OCI-M1 (cell line): ENCODE data around the gene PON3.
A peak's percentile ranks its signal among the peaks of the same experiment; 100 is the strongest.
"Not testable (repeated sequence)": the region's sequence is repeated elsewhere in the genome, so short reads cannot be mapped to it uniquely, and the experiment has no call there.

Experiments used
- DNase-seq: peaks from one replicate; lab custom pipeline; 2025; lab: John Stamatoyannopoulos, UW

PON3 gene

DNA sequence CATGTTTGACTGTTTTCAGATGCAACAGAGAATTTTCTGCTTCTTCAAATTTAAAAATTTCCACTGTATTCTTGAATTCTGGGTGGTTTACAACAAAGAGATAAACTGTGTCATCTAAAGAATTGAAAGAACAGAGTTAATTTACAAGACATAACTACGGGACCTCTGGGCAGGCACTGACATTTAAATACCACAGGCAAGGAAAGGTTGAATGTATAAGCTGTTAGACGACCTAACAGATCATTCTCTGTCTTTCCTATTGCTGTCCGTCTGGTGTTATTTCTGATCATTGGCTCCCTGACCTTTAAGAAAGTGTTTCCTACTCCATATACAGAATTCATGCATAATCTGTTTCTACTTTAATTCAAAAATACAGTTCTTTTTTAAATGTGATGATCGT lies 15.5 kb upstream of the PON3 start:
- peak; percentile 38 for DNase-seq

DNA sequence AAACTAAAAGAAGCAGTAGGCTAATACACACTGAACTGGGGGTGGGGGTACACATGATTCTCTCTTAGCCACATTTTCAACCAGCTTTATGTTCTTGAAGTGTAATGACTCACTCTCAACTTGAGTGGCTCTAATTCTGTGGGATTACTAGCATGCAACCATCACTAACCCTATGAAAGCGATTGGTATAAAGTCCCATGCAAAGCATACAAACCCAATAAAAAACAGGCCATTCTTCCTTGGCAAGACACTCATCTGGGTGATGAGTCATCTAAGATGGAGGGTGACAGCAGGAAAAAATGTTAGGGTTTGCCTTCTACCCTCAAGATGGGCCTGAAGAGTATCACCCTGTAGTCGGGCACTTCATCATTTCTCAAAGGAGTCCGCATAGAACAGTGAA lies 14.9 kb upstream of the PON3 start:
- DNase-seq = no peak

DNA sequence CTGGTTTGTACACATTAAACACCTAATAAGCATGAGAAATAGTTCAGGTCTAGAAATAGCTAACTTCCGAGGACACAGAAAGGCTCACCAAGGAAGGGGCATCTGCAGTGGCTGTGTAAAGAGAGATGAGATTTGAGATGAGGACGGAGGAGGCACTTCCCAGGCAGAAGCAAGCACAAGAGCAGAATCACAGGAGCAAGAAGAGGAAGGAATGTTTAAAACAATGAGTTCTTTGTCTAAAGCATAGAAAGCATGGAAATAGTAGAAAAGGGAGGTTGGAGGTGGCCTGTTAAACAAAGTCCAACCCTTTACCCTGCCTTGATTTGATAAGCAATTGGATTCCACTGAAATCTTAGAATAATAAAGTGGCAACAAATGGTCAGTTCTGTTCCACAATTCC lies 11.6 kb upstream of the PON3 start:
- DNase-seq = no peak

DNA sequence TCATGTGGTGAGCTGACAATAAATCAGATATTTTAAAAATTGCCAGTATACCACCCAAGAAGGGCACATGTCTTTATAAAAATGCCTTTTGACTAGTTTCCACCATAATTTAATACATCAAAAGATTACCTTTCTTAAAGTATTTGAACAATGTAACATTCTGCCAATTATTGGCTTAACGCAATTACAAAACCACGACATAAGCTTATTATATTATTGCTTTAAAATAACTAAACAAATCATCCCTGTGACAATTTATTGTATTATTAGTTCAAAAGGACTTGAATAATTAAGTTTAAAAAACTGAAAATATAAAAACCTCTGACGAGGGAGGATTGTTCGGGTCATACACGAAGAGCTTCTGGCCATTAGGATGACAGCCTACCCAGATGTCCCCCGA lies 9.6 kb upstream of the PON3 start:
- no peak for DNase-seq

DNA sequence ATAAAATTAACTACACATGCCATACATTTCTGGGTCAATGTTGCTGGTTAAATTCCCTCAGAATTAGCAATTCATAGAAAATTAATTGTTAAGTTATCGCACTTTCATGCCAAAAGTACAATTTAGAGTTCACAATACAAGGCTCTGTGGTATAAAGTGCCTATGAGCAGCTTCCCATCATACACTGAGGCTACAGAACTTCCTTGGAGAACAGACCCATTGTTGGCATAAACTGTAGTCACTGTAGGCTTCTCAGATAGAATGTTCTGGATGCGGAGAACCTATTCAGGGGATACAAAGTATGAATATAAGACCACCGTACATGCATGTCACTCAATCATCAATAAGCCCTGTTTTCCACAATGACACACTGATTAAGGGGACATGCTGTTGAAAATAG lies 9.0 kb upstream of the PON3 start:
- no peak for DNase-seq

DNA sequence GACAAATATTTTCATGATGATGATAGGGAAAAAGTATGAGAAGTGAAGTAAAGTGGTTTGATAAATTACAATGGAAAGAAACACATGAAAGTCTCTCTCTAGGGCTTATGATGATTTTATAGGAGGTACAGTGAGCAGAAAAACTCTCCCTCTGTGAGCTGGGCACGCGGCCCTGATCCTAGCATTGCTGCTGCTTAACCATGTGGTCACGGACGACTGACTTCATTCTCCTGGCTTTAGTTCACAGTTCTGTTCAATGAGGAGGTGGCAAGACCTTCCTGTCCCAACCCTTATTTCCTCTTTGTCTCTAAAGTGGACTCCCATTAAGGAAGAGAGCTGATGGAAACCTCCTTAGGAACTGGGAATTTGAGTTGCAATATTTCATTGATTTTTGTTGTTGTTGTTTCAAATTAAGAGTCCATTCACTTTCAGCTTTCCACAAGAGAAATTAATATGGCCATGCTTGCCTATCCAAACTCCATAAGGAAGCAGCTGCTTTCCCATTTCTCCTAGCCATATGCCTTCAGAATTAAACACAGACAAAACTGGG lies 8.2 kb upstream of the PON3 start:
- DNase-seq = no peak

DNA sequence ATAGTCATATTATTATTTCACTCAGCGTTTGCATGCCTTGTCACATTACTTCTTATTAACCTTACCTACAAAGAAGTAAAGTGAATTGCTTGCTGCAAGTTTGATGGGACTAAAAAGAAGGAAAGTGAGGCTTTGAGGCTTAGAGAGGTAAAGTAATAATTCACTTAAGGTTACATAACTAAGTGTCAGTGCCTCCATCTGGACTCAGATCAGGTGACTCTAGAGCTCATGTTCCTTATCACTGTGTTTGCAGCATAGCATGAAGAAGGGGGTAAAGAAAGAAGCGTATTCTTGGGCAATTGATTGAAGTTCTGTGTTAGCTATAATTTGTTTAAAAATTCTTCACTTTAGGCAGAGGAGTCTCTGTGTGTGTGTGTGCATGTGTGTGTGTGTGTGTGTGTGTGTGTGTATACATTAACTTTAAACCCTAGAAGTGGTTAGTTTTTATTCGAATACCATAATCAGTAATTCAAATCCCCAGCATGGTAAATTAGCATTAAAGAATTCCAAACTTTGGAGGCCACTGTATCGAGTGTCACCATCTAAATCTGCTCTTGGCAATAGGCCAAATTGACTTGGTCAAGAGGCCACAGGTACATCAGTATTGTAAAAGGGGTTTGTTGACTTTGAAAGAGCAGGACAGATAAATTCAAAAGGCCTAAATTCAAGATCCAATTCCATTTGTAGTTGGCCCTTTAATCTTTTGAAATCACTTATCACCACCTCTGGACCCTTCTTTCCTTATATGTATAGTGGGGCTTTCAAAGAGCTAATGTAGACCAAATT lies 2.2 kb upstream of the PON3 start:
- peak; percentile 79 for DNase-seq

DNA sequence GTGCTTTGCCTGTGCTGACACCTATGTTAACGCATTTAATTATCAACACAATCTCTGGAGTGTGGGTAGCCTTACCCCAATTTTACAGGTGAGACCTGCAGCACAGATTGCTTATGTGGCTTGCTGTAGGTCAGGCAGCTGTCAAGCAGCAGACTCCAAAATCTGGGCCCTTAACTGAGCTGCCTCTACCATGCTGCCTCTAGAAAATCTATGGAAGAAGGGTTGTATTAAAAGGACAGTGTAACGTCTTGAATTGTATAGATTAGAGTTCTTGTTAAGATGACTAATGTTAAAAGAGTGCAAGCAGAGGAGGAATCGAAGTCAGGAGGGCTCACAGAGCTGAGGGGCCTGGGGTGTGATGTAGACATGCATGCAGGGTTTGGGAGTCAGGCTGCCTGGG lies 1.2 kb upstream of the PON3 start:
- no peak for DNase-seq

DNA sequence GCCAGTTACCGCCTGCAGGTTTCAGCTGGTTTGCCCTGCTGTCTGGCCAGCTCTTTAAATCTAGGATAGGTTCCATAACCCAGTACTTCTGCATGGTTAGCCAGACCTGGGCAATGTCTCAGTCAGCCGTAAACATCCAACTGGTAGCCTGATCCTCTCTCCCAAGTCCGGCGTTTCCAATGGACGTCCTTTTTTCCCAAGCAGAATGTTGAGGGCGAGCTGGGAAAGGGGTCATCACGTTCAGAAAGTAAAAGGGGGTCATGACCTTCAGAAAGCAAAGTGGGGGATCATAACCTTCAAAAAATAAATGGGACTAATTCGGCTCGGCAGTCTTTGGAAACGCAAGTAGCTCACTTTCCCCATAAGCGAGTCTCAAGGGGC lies 430 bp downstream of the PON3 start:
- no peak for DNase-seq

DNA sequence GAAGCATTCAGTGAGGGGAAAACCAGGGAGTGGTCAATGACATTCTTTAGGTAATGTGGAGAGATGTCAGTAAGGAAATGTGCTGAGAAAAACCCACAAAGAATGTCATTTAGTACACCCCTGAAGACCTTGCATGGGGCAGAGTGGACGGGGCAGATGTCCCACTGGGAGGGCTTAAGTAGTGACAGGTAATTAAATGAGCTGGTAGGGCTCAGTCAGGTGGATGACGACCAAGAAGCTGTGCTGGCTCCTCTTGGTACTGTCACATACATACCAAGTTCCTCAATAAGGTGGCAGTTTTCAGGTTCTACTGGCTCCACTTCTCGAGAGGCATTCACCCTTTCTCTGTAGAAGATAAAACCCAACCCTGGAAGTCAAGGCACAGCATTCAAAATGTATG lies 1.8 kb downstream of the PON3 start:
- no peak for DNase-seq

DNA sequence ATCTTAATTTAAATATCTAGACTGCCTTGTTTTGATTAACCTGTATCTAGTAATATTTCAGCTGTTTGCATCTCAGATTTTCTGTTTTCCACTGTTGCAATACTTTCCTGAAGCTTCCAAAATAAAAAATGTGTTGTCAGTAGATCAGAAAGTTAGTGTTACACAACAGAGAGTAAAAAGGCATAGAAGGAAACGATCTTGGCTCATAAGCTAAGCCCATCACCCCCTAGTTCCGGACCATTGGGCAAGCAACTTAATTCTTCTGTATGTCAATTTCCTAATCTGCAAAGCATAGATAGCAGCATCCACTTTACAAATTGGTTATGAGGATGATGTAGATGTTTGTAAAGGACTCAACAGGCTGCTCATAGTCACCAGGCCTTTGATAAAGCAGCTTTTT lies 4.4 kb downstream of the PON3 start:
- DNase-seq = peak; percentile 58

DNA sequence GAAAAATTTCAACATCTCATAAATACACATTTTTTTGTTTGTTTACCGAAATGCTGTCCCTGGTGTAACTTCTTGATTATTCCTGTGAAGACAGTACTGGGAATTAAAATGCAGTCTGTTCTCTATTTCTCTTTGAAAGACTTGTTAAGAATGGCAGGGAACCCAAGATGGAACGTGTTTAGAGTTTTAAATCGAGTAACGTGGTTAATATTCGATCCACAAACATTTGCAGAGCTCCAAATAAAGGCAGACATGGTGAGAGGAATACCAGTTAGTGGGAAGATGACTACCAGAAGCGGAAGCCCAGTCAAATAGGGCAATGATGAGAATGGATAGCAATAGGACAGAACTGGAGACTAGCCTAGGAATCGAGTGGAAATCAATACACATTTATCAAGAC lies 6.7 kb downstream of the PON3 start:
- DNase-seq = no peak

DNA sequence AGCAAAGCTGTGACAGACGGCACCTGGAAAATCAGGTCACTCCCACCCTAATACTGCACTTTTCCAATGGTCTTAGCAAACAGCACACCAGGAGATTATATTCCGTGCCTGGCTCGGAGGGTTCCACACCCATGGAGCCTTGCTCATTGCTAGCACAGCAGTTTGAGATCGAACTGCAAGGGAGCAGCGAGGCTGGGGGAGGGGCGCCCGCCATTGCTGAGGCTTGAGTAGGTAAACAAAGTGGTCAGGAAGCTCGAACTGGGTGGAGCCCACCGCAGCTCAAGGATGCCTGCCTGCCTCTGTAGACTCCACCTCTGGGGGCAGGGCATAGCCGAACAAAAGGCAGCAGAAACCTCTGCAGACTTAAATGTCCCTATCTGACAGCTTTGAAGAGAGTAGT lies 16.7 kb downstream of the PON3 start:
- not testable (repeated sequence) for DNase-seq

DNA sequence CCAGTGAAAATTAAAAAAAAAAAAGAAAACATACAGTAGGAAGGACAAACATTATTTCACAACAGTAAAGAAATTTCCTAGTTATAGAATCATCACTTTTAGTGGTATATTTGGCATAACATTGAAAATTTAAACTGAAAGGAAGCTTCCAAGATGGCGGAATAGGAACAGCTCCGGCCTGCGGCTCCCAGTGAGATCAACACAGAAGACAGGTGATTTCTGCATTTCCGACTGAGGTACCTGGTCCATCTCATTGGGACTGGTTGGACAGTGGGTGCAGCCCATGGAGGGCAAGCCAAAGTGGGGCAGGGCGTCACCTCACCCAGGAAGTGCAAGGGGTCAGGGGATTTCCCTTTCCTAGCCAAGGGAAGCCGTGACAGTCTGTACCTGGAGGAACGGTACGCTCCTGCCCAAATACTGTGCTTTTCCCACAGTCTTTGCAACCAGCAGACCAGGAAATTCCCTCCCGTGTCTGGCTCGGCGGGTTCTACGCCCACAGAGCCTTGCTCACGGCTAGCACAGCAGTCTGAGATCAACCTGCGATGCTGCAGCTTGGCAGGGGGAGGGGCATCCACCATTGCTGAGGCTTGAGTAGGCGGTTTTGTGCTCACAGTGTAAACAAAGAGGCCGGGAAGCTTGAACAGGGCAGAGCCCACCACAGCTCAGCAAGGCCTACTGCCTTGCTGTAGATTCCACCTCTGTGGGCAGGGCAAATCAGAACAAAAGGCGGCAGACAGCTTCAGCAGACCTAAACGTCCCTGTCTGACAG lies 19.4 kb downstream of the PON3 start:
- no peak for DNase-seq

DNA sequence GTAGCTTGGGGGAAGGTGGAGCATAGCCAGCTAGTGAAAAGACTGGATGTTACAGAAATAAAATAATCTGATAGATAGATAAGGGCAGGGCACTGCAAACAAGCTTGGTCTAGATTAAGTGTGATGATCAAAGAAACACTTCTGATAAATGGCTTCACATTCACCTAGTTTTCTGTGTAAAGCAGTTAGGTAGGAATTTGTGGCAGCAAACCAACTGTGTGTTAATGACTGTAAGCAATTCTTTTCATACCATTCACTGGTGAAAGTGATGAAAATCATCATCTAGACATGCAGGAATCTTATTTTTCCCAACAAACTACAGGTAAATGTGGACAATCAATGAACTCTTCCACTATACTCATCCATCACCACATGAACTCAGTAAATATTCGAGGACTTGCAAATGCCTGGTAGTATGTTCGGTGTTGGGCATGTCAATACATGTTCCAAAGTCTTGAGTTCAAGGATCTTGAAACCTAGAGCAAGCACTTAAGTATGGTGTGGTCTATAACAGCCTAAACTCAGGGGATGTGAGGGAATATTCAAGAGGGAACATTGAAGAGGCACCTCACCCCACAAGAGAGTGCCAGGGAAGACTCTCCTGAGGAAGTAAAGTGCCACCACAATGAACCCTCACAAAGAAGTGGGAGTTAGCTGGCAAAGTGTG lies 20.5 kb downstream of the PON3 start:
- no peak for DNase-seq

DNA sequence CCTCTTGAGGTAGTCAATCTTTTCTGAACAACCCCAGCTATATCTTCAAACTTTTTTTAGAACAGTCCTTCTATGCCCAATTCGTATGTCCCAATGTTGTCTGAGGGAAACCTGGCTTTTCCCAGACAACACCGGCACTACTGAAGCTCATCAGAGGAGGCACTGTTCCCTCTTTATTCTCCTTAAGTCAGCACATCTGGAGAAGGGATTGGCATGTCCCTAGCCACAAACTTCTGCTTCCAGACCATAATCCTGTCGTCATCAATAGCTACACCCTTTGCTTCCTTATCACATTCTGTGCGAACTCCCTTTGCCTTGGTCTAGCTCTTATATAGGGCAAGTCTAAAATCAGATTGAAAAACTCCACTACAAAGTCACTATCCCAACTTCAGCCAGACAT lies 22.9 kb downstream of the PON3 start:
- DNase-seq = peak; percentile 67

DNA sequence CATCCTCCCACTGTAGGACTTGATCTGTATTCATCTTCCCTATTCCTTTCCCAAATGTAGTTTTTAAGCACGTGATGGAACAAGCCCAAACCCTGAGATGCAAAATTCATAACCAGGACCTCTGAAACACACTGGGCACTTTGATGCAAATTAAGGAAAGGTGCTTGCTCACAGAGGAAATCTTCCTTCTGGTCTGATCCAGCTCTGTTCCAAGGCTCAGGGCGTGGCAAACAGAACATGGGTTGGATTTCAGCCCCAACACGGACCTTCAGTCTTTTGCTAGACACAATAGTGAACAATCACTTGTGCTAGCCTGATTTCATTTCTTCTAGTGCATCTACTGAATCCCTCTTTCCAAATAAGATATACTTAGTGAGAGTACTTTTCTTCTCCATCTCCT lies 27.9 kb downstream of the PON3 start:
- no peak for DNase-seq

DNA sequence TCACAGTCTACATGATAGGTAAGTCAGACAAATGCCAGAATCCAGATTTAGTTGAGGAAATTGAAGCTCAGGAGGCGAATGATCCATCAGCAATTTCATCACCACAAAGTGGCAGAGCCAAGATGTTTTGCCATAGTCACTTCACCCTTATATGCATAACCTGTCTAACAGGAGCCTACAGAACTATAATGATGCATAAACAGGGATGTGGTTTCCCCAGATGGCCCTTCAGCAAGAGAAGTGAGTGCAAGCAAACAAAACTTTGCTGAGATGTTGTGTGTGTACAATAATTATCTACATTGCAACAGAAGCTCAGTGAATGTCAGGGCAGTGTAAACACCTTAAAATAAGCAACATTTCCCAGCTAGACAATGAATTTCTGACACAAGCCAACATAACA lies 28.6 kb downstream of the PON3 start:
- DNase-seq = no peak

DNA sequence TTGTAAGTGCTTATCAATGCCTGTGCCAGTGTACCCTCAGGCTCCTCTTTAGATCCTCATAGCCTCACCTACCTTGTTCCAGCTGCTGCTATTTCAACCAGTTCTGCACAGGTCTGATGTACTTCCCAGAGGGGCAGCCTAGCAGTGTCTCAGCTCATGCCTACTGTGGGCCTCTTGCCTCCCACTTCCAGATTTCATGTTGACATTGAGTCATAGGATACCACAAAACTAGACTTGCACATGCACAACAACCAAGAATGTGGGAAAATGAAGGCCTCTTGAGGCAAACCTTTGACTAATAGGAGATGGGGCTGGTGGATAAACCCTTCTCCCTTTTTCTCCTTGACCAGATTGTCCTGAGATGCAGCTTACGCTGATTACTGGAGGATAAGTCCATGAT lies 31.0 kb downstream of the PON3 start:
- no peak for DNase-seq

DNA sequence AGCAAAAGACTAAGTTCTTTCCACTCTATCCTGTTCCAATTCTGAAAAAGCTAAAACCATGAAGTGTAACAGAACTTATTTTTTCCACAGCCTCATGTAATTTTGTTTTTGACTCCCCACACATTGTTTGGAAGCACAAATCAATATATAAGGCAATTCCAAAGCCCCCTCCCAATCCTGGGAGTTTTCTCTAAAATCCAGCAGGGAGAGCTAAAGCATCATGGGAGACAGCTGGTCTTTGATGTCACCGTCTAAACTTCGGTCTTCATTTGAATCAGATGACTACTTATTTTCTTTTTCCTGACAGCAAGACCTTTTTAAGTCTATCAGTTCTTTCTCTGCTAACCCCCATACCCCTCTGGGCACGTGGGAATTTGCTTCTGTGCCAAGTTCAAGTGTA lies 38.6 kb downstream of the PON3 start:
- DNase-seq = no peak

DNA sequence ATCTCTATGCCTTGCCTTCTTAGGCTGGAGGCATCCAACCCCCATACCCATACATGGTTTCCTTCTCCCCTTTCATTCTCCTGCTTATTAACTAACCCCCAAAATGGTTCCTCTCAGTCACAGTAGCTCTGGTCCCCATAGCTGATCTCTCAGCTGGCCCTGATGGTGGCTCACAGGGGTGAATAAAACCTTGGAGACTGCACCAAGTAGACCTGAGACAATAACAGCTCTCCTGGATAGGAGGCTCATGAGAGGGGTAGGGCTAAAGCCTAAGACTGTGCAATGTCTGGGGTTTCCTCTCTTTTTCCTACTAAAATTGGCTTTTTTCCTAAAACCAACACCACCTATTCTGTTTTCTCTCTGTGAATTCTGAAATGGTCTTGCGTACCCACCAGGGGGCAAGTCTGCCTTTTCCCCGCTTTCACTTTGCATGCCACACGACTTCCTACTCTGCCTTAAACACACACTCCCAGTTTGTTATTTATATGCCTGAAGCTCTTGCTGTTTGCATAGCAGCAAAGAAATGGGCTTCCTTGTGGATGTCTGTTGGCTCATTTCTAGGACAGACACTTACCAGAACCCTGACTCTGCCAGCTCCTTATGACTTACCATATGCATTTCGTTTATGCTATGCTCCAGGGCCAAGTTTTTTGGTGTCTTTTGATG lies 53.4 kb downstream of the PON3 start:
- no peak for DNase-seq

DNA sequence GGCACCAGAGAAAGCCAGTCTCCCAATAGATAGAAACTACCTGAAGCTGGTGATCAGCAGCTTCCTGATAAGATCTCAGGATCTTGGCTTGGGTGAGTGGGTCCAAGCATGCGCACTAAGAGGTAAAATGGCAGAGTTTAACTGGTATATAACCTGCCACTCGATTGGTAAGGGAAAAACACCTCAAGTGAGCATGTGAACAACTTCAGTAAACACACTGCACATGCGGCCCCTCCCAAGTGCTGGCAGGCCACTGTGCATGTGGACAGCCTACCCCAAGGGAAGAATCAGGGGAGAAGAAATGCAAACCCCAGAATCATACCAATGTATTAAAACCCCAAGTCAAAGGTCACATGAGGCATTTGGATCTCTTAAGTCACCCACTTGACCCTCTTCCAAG lies 54.1 kb downstream of the PON3 start:
- DNase-seq = no peak
